Body of pancreas (tissue), 4 donors: ENCODE data around the gene SETDB1.

Source experiments
- CTCF ChIP-seq, 7 experiments: fragments of 450-650 bp in 4 of 7; fragments of 200-600 bp in 3 of 7; sonication (generic) in 3 of 7; IDR thresholded peaks; one replicate each; pipeline ENCODE4 v1.5.1; 2016 to 2019; ENCODE audit warnings: antibody characterized with exemption in 7 of 7
- POLR2A ChIP-seq, 3 donors: fragments of 450-650 bp; IDR thresholded peaks; one replicate each; pipeline ENCODE4 v1.6.1; 2016; ENCODE audit warnings: antibody characterized with exemption in 3 of 3, mild to moderate bottlenecking in 2 of 3

GRCh38 chr1:150963321-150964163, 37.4 kb downstream of the SETDB1 start:
- TF ChIP-seq CTCF (IDR thresholded peaks at IDR 0.05) (no peak), POLR2A (IDR thresholded peaks at IDR 0.05) (no peak)
